ENCODE measurements around the gene TRAIP. TPM values are rescaled to one million over a fixed set of nuclear protein-coding genes. Genes with fewer than 3 reads are reported as not detected.
A peak's percentile ranks its signal among the peaks of the same experiment; 100 is the strongest.

TRAIP gene
- total RNA-seq, 2 donors from 2014 or later, result 2.8 to 7.7 TPM

- TF ChIP-seq POLR2A (IDR thresholded peaks at IDR 0.05), result no peak
- peak within 1 kb of the TSS; percentile 12 to 35 for H3K4me3 ChIP-seq
- no peaks in the 10 kb centered on the region for H3K36me3 ChIP-seq
- H3K4me1 ChIP-seq (replicated peaks), result no peaks in the 10 kb centered on the region
- H3K9me3 ChIP-seq, result no peaks in the 10 kb centered on the region
- 2% methylated on average over 24 of the region's 59 CpGs for WGBS
- DNase-seq (ENCODE audit: low spot score), result no peak
- no peak within 1 kb of the TSS for H3K27ac ChIP-seq
- H3K27me3 ChIP-seq (replicated peaks; ENCODE audit: insufficient read depth), result peaks cover 4% of the 10 kb centered on the region
- intact Hi-C loops (cut with DNase I), result no loop called here
Observed at GRCh38 chr3:49869525-49870126, 13.3 kb upstream of the TRAIP start, which contains the start of gene CAMKV. Gene CAMKV (minus strand): TSS chr3:49869906. CDS start chr3:49862388, 7,518 bp downstream.

- DNase-seq (ENCODE audit: low spot score), result no peak
- TF ChIP-seq POLR2AphosphoS5 (IDR thresholded peaks at IDR 0.05) (no peak), CTCF (IDR thresholded peaks at IDR 0.05) (no peak), POLR2A (IDR thresholded peaks at IDR 0.05) (no peak)
- intact Hi-C loops (cut with DNase I), result no loop called here
- no peaks in the 10 kb centered on the region for H3K36me3 ChIP-seq
- 4% methylated on average over 23 of the region's 23 CpGs for WGBS
- H3K27ac ChIP-seq, result no peak overlapping the region
- H3K27me3 ChIP-seq (replicated peaks; ENCODE audit: insufficient read depth), result peaks cover 4% of the 10 kb centered on the region
- H3K4me1 ChIP-seq (replicated peaks), result no peaks in the 10 kb centered on the region
- H3K9me3 ChIP-seq, result no peaks in the 10 kb centered on the region
- H3K4me3 ChIP-seq, result peak overlapping the region; percentile 12 to 35
Observed at GRCh38 chr3:49868862-49869466, 12.6 kb upstream of the TRAIP start.

GRCh38 chr3:49867871-49868321 is 11.5 kb upstream of the TRAIP start:
- no peaks in the 10 kb centered on the region for H3K9me3 ChIP-seq
- intact Hi-C loops (cut with DNase I), result no loop called here
- DNase-seq (ENCODE audit: low spot score), result no peak
- H3K27me3 ChIP-seq (replicated peaks; ENCODE audit: insufficient read depth), result peaks cover 4% of the 10 kb centered on the region
- H3K4me3 ChIP-seq, result no peak overlapping the region
- no peak overlapping the region for H3K27ac ChIP-seq
- TF ChIP-seq POLR2AphosphoS5 (IDR thresholded peaks at IDR 0.05), result no peak
- no peak for TF ChIP-seq POLR2A (IDR thresholded peaks at IDR 0.05)
- no peak for TF ChIP-seq CTCF (IDR thresholded peaks at IDR 0.05)
- no peaks in the 10 kb centered on the region for H3K36me3 ChIP-seq
- WGBS, result 11% methylated on average over 7 of the region's 7 CpGs
- H3K4me1 ChIP-seq (replicated peaks), result no peaks in the 10 kb centered on the region

- Histone ChIP-seq H3K36me3 (no peaks in the 10 kb centered on the region), H3K4me1 (replicated peaks) (no peaks in the 10 kb centered on the region), H3K4me3 (no peak overlapping the region), H3K27ac (no peak overlapping the region), H3K9me3 (no peaks in the 10 kb centered on the region), H3K27me3 (replicated peaks; ENCODE audit: insufficient read depth) (peaks cover 4% of the 10 kb centered on the region)
- intact Hi-C loops (cut with DNase I), result no loop called here
- 67% methylated on average over 1 of the region's 1 CpG for WGBS
- DNase-seq (ENCODE audit: low spot score), result no peak
- no peak for TF ChIP-seq POLR2A (IDR thresholded peaks at IDR 0.05)
- no peak for TF ChIP-seq CTCF (IDR thresholded peaks at IDR 0.05)
- no peak for TF ChIP-seq POLR2AphosphoS5 (IDR thresholded peaks at IDR 0.05)
Observed at GRCh38 chr3:49867400-49867799, 11.0 kb upstream of the TRAIP start.

- Histone ChIP-seq H3K4me3 (no peak overlapping the region), H3K9me3 (no peaks in the 10 kb centered on the region), H3K27ac (no peak overlapping the region), H3K4me1 (replicated peaks) (no peaks in the 10 kb centered on the region), H3K36me3 (no peaks in the 10 kb centered on the region), H3K27me3 (replicated peaks; ENCODE audit: insufficient read depth) (peaks cover 4% of the 10 kb centered on the region)
- WGBS, result 56% methylated on average over 7 of the region's 7 CpGs
- TF ChIP-seq POLR2A (IDR thresholded peaks at IDR 0.05), result no peak
- TF ChIP-seq CTCF (IDR thresholded peaks at IDR 0.05), result no peak
- TF ChIP-seq POLR2AphosphoS5 (IDR thresholded peaks at IDR 0.05), result no peak
- intact Hi-C loops (cut with DNase I), result no loop called here
- no peak for DNase-seq (ENCODE audit: low spot score)
Observed at GRCh38 chr3:49865198-49865784, 8.9 kb upstream of the TRAIP start.

Data from prostate gland (tissue), 2 donors.